ENCODE data around the gene HIGD1A. TPM values are rescaled to one million over a fixed set of nuclear protein-coding genes. Genes with fewer than 3 reads are reported as not detected.
A peak's percentile ranks its signal among the peaks of the same experiment; 100 is the strongest.

Gene HIGD1A
- total RNA-seq, 2 donors from 2014 or later, result 36.3 to 52.4 TPM

- peak in 1 of 4 donors; percentile 43 for DNase-seq
- ATAC-seq, result no peak
- intact Hi-C loops (cut with DNase I), result no loop called here
- Histone ChIP-seq H3K4me3 (no peak overlapping the region), H3K27me3 (no peaks in the 10 kb centered on the region), H3K27ac (peak overlapping the region in 1 of 4 donors; percentile 38), H3K9me3 (no peaks in the 10 kb centered on the region), H3K4me1 (peaks cover 4% of the 10 kb centered on the region), H3K36me3 (replicated peaks in 1 of 2; ENCODE audit: insufficient read depth in 1 of 2, low read depth in 2 of 2) (no peaks in the 10 kb centered on the region)
- TF ChIP-seq POLR2A (IDR thresholded peaks at IDR 0.05), result no peak
- TF ChIP-seq CTCF (IDR thresholded peaks at IDR 0.05), result no peak
- WGBS, 2 donors, result 71 to 79% methylated on average over 6 of the region's 6 CpGs
Measured at GRCh38 chr3:42762046-42762724, 42.1 kb downstream of the HIGD1A start.

GRCh38 chr3:42758126-42758525 is 46.2 kb downstream of the HIGD1A start:
- H3K27me3 ChIP-seq, result no peaks in the 10 kb centered on the region
- H3K4me3 ChIP-seq, result no peak overlapping the region
- no peaks in the 10 kb centered on the region for H3K9me3 ChIP-seq
- DNase-seq (no peak), ATAC-seq (no peak)
- no peaks in the 10 kb centered on the region for H3K4me1 ChIP-seq
- TF ChIP-seq POLR2A (IDR thresholded peaks at IDR 0.05), result no peak
- no peak for TF ChIP-seq CTCF (IDR thresholded peaks at IDR 0.05)
- intact Hi-C loops (cut with DNase I), result no loop called here
- H3K36me3 ChIP-seq (replicated peaks in 1 of 2; ENCODE audit: insufficient read depth in 1 of 2, low read depth in 2 of 2), result no peaks in the 10 kb centered on the region
- 75 to 78% methylated on average over 11 of the region's 11 CpGs for WGBS, 2 donors
- H3K27ac ChIP-seq, result no peak overlapping the region

- H3K4me1 ChIP-seq, result no peaks in the 10 kb centered on the region
- 96 to 98% methylated on average over 6 of the region's 6 CpGs for WGBS, 2 donors
- ATAC-seq, result no peak
Measured at GRCh38 chr3:42756681-42757213, 47.5 kb downstream of the HIGD1A start.

GRCh38 chr3:42755681-42756578 is 48.4 kb downstream of the HIGD1A start:
- TF ChIP-seq POLR2A (IDR thresholded peaks at IDR 0.05), result no peak
- peak in 2 of 7 experiments; percentile 16 to 25 for TF ChIP-seq CTCF (IDR thresholded peaks at IDR 0.05)
- intact Hi-C loops (cut with DNase I), result no loop called here
- 77 to 81% methylated on average over 5 of the region's 5 CpGs for WGBS, 2 donors
- Histone ChIP-seq H3K4me3 (no peak overlapping the region), H3K27me3 (no peaks in the 10 kb centered on the region), H3K4me1 (no peaks in the 10 kb centered on the region), H3K36me3 (replicated peaks in 1 of 2; ENCODE audit: insufficient read depth in 1 of 2, low read depth in 2 of 2) (no peaks in the 10 kb centered on the region), H3K9me3 (no peaks in the 10 kb centered on the region), H3K27ac (no peak overlapping the region)
- ATAC-seq (no peak), DNase-seq (no peak)

More at GRCh38 chr3:42756681-42757213, 47.5 kb downstream of the HIGD1A start:
- Histone ChIP-seq H3K36me3 (replicated peaks in 1 of 2; ENCODE audit: insufficient read depth in 1 of 2, low read depth in 2 of 2) (no peaks in the 10 kb centered on the region), H3K27me3 (no peaks in the 10 kb centered on the region), H3K27ac (no peak overlapping the region), H3K4me3 (no peak overlapping the region), H3K9me3 (no peaks in the 10 kb centered on the region)
- intact Hi-C loops (cut with DNase I), result no loop called here
- no peak for TF ChIP-seq POLR2A (IDR thresholded peaks at IDR 0.05)
- no peak for TF ChIP-seq CTCF (IDR thresholded peaks at IDR 0.05)
- no peak for DNase-seq
